Measurements from ENCODE around the gene MORC2. TPM values are rescaled to one million over a fixed set of nuclear protein-coding genes. Genes with fewer than 3 reads are reported as not detected.
A peak's percentile ranks its signal among the peaks of the same experiment; 100 is the strongest.

The MORC2 gene
- total and polyA plus RNA-seq, 9 of the 15 experiments (the other 6 are each of a cell fraction or from before 2014, with no cell fraction given) = 3.3 to 34.7 (median 16.7) TPM

DNA sequence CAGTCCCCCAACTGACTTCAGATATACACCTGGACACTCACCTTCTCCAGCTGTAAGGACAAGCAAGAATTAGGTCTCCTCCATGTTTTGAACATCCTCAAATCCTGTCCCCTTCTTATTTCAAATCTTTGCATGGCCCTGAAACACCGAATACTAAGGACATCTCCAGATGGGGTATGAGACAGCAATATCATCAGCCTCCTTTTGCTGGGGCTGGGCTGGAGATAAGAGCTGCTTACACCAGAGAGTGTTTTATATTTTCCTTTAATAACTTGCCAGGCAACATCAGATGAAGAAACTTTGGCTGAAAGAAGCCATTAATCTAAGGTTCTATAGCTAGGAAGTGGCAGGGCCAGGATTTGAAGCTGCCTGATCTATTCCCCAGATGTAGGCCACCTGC is 22.1 kb upstream of the MORC2 start:
- Histone ChIP-seq H3K9me1 (ENCODE audit: control insufficient read depth, insufficient read depth, low read length) (no peaks in the 10 kb centered on the region), H3K36me3 (ENCODE audit: control insufficient read depth, insufficient read depth, low read length) (no peaks in the 10 kb centered on the region), H3K79me2 (ENCODE audit: control insufficient read depth, insufficient read depth, low read length) (no peaks in the 10 kb centered on the region), H3K4me3 (no peak overlapping the region), H3K9ac (ENCODE audit: insufficient read depth in 1 of 2, low read depth in 2 of 2, low read length in 2 of 2) (no peak overlapping the region), H3K27me3 (ENCODE audit: control insufficient read depth in 2 of 2, insufficient read depth in 2 of 2, low read length in 2 of 2) (no peaks in the 10 kb centered on the region; a peak in 1 of 5 replicates), H3K9me3 (replicated peaks; ENCODE audit: control insufficient read depth, insufficient read depth, low read depth, low read length) (no peaks in the 10 kb centered on the region), H3K4me1 (replicated peaks in 1 of 2; ENCODE audit: control insufficient read depth in 2 of 2, insufficient read depth in 2 of 2, low read length in 2 of 2) (peaks cover 0 to 10% of the 10 kb centered on the region in 2 experiments; a peak in 3 of 5 replicates), H3K4me2 (ENCODE audit: insufficient read depth, low read length) (no peak overlapping the region), H3K27ac (ENCODE audit: extremely low read depth, low read depth, low read length) (no peak overlapping the region), H4K20me1 (replicated peaks; ENCODE audit: control insufficient read depth, insufficient read depth, low read length) (no peaks in the 10 kb centered on the region), H2AFZ (ENCODE audit: low read depth, low read length) (no peak overlapping the region)
- ChIA-PET CTCF (ENCODE audit: low intra/inter-chr PET ratio) (no interaction called here), POLR2A (interaction anchor here (1.3 kb wide), 1 partner anchor 15 kb away, joined by 3 read pairs; no protein-coding TSS in a partner anchor)
- peak in 2 of 4 experiments; percentile 15 to 25 for DNase-seq (ENCODE audit: extremely low read depth in 1 of 4, low spot score in 3 of 4)
- intact Hi-C loops (cut with micrococcal nuclease) (no loop called here), in situ Hi-C loops (cut with MboI) (no loop called here)
- BruUV-seq (replicated peaks) = no TSS peak
- TF ChIP-seq RCOR1 (IDR thresholded peaks at IDR 0.05; ENCODE audit: borderline replicate concordance in 1 of 2, low read depth in 2 of 2, low read length in 2 of 2) = peak in 1 of 2 experiments; percentile 37; a peak in 1 of 4 replicates
- TF ChIP-seq KLF16 (IDR thresholded peaks at IDR 0.05) = peak; percentile 10; the same call in 1 of the 2 replicates
- TF ChIP-seq CTBP1 (IDR thresholded peaks at IDR 0.05; ENCODE audit: borderline replicate concordance) = no peak
- TF ChIP-seq C11orf30 (IDR thresholded peaks at IDR 0.05; ENCODE audit: low read depth) = peak; percentile 44; the same call in 1 of the 2 replicates
- TF ChIP-seq CBFA2T2 (conservative IDR thresholded peaks at IDR 0.05) = peak; percentile 48
- TF ChIP-seq ZNF830 (CRISPR knock-in tag; IDR thresholded peaks at IDR 0.05) = no peak
- TF ChIP-seq, protein P1, sequence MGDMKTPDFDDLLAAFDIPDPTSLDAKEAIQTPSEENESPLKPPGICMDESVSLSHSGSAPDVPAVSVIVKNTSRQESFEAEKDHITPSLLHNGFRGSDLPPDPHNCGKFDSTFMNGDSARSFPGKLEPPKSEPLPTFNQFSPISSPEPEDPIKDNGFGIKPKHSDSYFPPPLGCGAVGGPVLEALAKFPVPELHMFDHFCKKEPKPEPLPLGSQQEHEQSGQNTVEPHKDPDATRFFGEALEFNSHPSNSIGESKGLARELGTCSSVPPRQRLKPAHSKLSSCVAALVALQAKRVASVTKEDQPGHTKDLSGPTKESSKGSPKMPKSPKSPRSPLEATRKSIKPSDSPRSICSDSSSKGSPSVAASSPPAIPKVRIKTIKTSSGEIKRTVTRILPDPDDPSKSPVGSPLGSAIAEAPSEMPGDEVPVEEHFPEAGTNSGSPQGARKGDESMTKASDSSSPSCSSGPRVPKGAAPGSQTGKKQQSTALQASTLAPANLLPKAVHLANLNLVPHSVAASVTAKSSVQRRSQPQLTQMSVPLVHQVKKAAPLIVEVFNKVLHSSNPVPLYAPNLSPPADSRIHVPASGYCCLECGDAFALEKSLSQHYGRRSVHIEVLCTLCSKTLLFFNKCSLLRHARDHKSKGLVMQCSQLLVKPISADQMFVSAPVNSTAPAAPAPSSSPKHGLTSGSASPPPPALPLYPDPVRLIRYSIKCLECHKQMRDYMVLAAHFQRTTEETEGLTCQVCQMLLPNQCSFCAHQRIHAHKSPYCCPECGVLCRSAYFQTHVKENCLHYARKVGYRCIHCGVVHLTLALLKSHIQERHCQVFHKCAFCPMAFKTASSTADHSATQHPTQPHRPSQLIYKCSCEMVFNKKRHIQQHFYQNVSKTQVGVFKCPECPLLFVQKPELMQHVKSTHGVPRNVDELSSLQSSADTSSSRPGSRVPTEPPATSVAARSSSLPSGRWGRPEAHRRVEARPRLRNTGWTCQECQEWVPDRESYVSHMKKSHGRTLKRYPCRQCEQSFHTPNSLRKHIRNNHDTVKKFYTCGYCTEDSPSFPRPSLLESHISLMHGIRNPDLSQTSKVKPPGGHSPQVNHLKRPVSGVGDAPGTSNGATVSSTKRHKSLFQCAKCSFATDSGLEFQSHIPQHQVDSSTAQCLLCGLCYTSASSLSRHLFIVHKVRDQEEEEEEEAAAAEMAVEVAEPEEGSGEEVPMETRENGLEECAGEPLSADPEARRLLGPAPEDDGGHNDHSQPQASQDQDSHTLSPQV (IDR thresholded peaks at IDR 0.05) = no peak
- peak; percentile 37; the same call in 1 of the 2 replicates for TF ChIP-seq TEAD4 (IDR thresholded peaks at IDR 0.05; ENCODE audit: low read length)
- no peak for TF ChIP-seq TEAD4 (CRISPR knock-in tag; IDR thresholded peaks at IDR 0.05; ENCODE audit: borderline replicate concordance)
- TF ChIP-seq, protein P2, sequence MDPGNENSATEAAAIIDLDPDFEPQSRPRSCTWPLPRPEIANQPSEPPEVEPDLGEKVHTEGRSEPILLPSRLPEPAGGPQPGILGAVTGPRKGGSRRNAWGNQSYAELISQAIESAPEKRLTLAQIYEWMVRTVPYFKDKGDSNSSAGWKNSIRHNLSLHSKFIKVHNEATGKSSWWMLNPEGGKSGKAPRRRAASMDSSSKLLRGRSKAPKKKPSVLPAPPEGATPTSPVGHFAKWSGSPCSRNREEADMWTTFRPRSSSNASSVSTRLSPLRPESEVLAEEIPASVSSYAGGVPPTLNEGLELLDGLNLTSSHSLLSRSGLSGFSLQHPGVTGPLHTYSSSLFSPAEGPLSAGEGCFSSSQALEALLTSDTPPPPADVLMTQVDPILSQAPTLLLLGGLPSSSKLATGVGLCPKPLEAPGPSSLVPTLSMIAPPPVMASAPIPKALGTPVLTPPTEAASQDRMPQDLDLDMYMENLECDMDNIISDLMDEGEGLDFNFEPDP (CRISPR knock-in tag; IDR thresholded peaks at IDR 0.05) = no peak
- 0 out of 2 replicates have a peak, but pooled peaks have one; percentile 15 for TF ChIP-seq ARID1B (IDR thresholded peaks at IDR 0.05)
- TF ChIP-seq GABPB2 (CRISPR knock-in tag; conservative IDR thresholded peaks at IDR 0.05) = no peak
- peak; percentile 72 for TF ChIP-seq NFE2 (IDR thresholded peaks at IDR 0.05; ENCODE audit: low read depth)
- peak; percentile 25 for TF ChIP-seq MAFG (tag; conservative IDR thresholded peaks at IDR 0.05)
- TF ChIP-seq YBX1 (IDR thresholded peaks at IDR 0.05) = no peak
- peak; percentile 59 for TF ChIP-seq CBFA2T3 (IDR thresholded peaks at IDR 0.05)
- TF ChIP-seq, protein P3, sequence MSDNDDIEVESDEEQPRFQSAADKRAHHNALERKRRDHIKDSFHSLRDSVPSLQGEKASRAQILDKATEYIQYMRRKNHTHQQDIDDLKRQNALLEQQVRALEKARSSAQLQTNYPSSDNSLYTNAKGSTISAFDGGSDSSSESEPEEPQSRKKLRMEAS (CRISPR knock-in tag; IDR thresholded peaks at IDR 0.05) = no peak
- peak; percentile 6; the same call in 1 of the 2 replicates for TF ChIP-seq MAFK (IDR thresholded peaks at IDR 0.05; ENCODE audit: low read length)
- TF ChIP-seq PHB2 (IDR thresholded peaks at IDR 0.05; ENCODE audit: low read depth) = no peak
- TF ChIP-seq ILF3 (IDR thresholded peaks at IDR 0.05; ENCODE audit: borderline replicate concordance) = no peak
- ATAC-seq = peak; percentile 61; the same call in 2 of the 3 replicates
- peak; percentile 11 for FAIRE-seq
- 0% methylated on average over 1 of the region's 1 CpG for WGBS (ENCODE audit: insufficient coverage, low coverage, missing lambda C conversion rate)

All from K562 (cell line).